GM20000 (cell line): ENCODE measurements around the gene CKAP4.

Experiments
- DNase-seq: peaks from one replicate; pipeline ENCODE4 v3.0.0; 2012; ENCODE audit warnings: low spot score
- TF ChIP-seq, protein P1 (sequence below): IDR thresholded peaks from 2 replicates; pipeline ENCODE4 v1.5.1; 2012; ENCODE audit warnings: mild to moderate bottlenecking, control low read depth; ENCODE audit errors: extremely low read depth, missing control alignments

Gene CKAP4

DNA sequence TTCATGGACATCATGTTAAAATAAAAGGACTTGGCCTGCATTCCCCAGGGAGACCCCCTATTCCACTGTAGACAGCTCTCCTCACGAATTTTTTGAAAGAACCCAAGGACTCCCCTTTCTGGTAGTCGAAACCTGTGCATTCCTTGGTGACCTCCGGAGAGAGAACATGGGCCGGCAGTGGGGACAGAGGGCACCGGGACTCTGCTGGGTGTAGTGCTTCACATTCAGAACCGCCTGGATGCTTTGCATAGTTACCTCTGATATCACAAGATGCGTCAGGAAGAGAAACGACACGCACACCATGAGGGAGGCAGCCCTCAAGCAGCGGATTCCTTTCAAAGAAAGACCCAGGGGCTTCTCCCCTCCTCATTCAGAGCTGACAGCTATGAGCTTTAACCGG lies 9.7 kb downstream of the CKAP4 start:
- TF ChIP-seq, protein P1, sequence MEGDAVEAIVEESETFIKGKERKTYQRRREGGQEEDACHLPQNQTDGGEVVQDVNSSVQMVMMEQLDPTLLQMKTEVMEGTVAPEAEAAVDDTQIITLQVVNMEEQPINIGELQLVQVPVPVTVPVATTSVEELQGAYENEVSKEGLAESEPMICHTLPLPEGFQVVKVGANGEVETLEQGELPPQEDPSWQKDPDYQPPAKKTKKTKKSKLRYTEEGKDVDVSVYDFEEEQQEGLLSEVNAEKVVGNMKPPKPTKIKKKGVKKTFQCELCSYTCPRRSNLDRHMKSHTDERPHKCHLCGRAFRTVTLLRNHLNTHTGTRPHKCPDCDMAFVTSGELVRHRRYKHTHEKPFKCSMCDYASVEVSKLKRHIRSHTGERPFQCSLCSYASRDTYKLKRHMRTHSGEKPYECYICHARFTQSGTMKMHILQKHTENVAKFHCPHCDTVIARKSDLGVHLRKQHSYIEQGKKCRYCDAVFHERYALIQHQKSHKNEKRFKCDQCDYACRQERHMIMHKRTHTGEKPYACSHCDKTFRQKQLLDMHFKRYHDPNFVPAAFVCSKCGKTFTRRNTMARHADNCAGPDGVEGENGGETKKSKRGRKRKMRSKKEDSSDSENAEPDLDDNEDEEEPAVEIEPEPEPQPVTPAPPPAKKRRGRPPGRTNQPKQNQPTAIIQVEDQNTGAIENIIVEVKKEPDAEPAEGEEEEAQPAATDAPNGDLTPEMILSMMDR, result no peak
- no peak for DNase-seq

GRCh38 chr12:106235770-106236169 lies 12.1 kb downstream of the CKAP4 start:
- TF ChIP-seq, protein P1, result no peak

DNA sequence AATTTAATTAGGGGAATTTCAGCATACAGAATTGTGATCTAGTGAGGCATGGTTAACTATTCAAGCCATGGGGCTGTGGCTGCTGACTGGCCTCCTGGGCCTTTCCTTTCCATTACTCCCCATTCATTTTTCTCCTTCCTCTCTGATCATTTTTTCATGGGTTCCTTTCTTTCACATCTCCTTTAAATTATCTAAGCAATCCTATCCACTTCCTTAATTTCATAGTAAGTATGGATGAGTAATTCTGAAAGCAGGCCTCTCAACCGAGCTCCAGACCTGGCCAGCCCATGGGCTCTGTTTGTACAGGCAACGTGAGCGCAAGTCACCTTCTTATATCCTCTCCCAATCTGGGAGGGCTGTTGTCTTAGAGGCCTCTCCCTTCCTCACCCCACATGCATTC lies 13.4 kb downstream of the CKAP4 start:
- TF ChIP-seq, protein P1, result no peak
- DNase-seq, result no peak

More at GRCh38 chr12:106235770-106236169, 12.1 kb downstream of the CKAP4 start:
- DNase-seq, result no peak

DNA sequence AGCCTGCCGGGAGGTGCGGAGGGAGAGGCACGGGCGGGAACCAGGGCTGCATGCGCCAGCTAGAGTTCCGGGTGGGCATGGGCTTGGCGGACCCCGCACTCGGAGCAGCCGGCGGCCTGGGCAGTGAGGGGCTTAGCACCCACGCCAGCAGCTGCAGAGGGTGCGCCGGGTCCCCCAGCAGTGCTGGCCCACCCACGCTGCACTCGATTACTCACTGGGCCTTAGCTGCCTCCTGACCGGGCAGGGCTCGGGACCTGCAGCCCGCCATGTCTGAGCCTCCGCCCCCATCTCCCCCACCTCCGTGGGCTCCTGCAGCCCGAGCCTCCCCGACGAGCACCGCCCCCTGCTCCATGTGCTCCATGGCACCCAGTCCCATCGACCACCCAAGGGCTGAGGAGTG lies 14.8 kb downstream of the CKAP4 start:
- TF ChIP-seq, protein P1, result no peak
- no peak for DNase-seq

DNA sequence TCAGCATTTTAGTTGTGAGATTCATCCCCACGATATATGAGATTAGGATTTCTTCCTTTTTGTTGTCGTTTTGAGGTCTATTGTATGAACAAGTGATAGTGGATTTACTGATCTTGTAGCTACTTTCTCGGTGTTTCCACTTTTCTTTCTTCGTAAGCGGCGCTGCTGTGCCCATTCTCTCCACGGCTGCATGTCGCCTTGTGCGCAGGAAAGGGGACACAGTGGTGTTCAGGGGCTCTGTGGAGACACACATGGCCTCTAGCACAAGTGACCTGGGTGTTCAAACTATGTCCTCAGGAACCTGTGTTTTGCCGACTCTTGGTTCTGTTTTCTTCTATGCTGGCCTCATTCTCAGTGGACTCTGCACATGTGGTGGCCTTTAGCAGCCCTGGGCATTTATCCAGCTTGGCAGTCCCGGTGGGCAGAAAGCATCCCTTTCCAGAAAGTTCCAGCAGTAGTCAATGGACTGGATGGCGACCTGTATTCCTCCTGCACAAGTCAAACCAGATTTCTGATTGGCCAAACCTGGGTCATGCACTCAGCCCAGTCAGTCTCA lies 18.7 kb downstream of the CKAP4 start:
- DNase-seq, result no peak
- TF ChIP-seq, protein P1, result no peak

DNA sequence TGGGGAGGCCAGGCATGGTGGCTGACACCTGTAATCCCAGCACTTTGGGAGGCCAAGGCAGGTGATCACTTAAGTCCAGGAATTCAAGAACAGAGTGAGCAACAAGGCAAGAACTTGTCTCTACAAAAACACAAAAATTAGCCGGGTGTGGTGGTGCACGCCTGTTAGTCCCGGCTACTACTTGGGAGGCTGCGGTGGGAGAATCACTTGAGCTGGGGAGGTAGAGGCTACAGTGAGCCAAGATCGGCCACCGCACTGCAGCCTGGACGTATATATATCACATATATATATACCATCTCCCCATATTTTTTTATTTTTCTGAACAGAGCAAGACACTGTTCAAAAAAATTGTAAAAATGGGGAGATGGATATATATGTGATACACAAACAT lies 19.5 kb downstream of the CKAP4 start:
- DNase-seq, result no peak
- TF ChIP-seq, protein P1, result no peak

- TF ChIP-seq, protein P1, result no peak
- DNase-seq, result no peak
Observed at GRCh38 chr12:106227641-106228319, 20.0 kb downstream of the CKAP4 start.
